Panc1 (cell line): Measurements from ENCODE around the gene SYNGR2.

ENCODE experiments used
- CTCF ChIP-seq: fragments of 450-650 bp; IDR thresholded peaks from 2 replicates; pipeline ENCODE4 v1.5.1; 2017; ENCODE audit warnings: mild to moderate bottlenecking
- POLR2AphosphoS5 ChIP-seq: IDR thresholded peaks from 2 replicates; pipeline ENCODE4 v1.6.1; 2012; ENCODE audit warnings: mild to moderate bottlenecking, low read depth, low read length, moderate library complexity
- SIN3A ChIP-seq: IDR thresholded peaks from 2 replicates; pipeline ENCODE4 v1.6.1; 2012; ENCODE audit warnings: low read depth, mild to moderate bottlenecking, low read length, moderate library complexity, borderline replicate concordance; ENCODE audit not compliant: insufficient read depth
- TCF7L2 ChIP-seq: IDR thresholded peaks from 2 replicates; pipeline ENCODE4 v1.6.1; 2011; ENCODE audit warnings: mild to moderate bottlenecking, low read depth, low read length, inconsistent platforms
- TF ChIP-seq, protein P1 (sequence below), 2 experiments: IDR thresholded peaks; 2 replicates each; pipeline ENCODE4 v1.6.1; 2011 to 2012; ENCODE audit warnings: low read depth in 2 of 2, control low read depth in 1 of 2, low read length in 1 of 2, mild to moderate bottlenecking in 1 of 2, moderate library complexity in 1 of 2; ENCODE audit not compliant: insufficient read depth in 1 of 2

GRCh38 chr17:78184868-78185267 is 16.5 kb downstream of the SYNGR2 start:
- TF ChIP-seq CTCF (no peak), POLR2AphosphoS5 (no peak), TCF7L2 (no peak), SIN3A (no peak)
- TF ChIP-seq, protein P1, sequence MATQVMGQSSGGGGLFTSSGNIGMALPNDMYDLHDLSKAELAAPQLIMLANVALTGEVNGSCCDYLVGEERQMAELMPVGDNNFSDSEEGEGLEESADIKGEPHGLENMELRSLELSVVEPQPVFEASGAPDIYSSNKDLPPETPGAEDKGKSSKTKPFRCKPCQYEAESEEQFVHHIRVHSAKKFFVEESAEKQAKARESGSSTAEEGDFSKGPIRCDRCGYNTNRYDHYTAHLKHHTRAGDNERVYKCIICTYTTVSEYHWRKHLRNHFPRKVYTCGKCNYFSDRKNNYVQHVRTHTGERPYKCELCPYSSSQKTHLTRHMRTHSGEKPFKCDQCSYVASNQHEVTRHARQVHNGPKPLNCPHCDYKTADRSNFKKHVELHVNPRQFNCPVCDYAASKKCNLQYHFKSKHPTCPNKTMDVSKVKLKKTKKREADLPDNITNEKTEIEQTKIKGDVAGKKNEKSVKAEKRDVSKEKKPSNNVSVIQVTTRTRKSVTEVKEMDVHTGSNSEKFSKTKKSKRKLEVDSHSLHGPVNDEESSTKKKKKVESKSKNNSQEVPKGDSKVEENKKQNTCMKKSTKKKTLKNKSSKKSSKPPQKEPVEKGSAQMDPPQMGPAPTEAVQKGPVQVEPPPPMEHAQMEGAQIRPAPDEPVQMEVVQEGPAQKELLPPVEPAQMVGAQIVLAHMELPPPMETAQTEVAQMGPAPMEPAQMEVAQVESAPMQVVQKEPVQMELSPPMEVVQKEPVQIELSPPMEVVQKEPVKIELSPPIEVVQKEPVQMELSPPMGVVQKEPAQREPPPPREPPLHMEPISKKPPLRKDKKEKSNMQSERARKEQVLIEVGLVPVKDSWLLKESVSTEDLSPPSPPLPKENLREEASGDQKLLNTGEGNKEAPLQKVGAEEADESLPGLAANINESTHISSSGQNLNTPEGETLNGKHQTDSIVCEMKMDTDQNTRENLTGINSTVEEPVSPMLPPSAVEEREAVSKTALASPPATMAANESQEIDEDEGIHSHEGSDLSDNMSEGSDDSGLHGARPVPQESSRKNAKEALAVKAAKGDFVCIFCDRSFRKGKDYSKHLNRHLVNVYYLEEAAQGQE (IDR thresholded peaks at IDR 0.05; ENCODE audit: insufficient read depth in 1 of 2, low read depth in 2 of 2, low read length in 1 of 2): no peak
